GM18867 (cell line): ENCODE results near the gene KLHL21.

ENCODE experiments used
- ATAC-seq: cut with Tn5 transposase; IDR thresholded peaks from one replicate; pipeline ENCODE4 v1.9.1; 2021; ENCODE audit warnings: mild to moderate bottlenecking, moderate library complexity; ENCODE audit not compliant: unreplicated experiment

Gene KLHL21

GRCh38 chr1:6557597-6557996, 45.1 kb downstream of the KLHL21 start:
- ATAC-seq: no peak

GRCh38 chr1:6554907-6555778, 47.5 kb downstream of the KLHL21 start, which contains the start of gene TAS1R1:
Gene TAS1R1, plus strand, starts transcription at chr1:6555307. Its CDS starts 67 bp downstream, at chr1:6555374.
- no peak for ATAC-seq

GRCh38 chr1:6554031-6554906, 48.4 kb downstream of the KLHL21 start, which contains the start of gene NOL9:
Gene NOL9, minus strand, starts transcription at chr1:6554513. Its CDS starts 11 bp downstream, at chr1:6554502.
- peak; percentile 91 for ATAC-seq

GRCh38 chr1:6547301-6547700, 55.4 kb downstream of the KLHL21 start:
- ATAC-seq: no peak

- no peak for ATAC-seq
These were observed 56.3 kb downstream of the KLHL21 start for GRCh38 chr1:6546326-6546725.

- no peak for ATAC-seq
These were observed 57.2 kb downstream of the KLHL21 start for GRCh38 chr1:6545276-6546112.

- ATAC-seq: no peak
These were observed 57.8 kb downstream of the KLHL21 start for GRCh38 chr1:6544831-6545230.
